Smooth muscle cell (in vitro differentiated cells): ENCODE results near the gene ARHGAP15. TPM values are rescaled to one million over a fixed set of nuclear protein-coding genes. Genes with fewer than 3 reads are reported as not detected.

ENCODE experiments used
- DNase-seq: peaks from one replicate; lab custom pipeline; 2025; ENCODE audit not compliant: unreplicated experiment; lab: John Stamatoyannopoulos, UW
- H2AFZ ChIP-seq: fragments of 200-600 bp; sonication (generic); 2 replicates; pipeline ENCODE4 v1.6.0; 2016; ENCODE audit warnings: antibody characterized with exemption, low read depth, mild to moderate bottlenecking
- H3F3A ChIP-seq: fragments of 200-600 bp; sonication (generic); 2 replicates; pipeline ENCODE4 v1.6.0; 2017; ENCODE audit warnings: antibody characterized with exemption, low read depth
- H3K27ac ChIP-seq: fragments of 200-600 bp; sonication (generic); 2 replicates; pipeline ENCODE4 v1.5.1; 2016; ENCODE audit warnings: low read depth, mild to moderate bottlenecking
- H3K27me3 ChIP-seq: fragments of 200-600 bp; sonication (generic); 2 replicates; pipeline ENCODE4 v1.6.1; 2016; ENCODE audit warnings: low read depth, mild to moderate bottlenecking
- H3K36me3 ChIP-seq: fragments of 200-600 bp; sonication (generic); 2 replicates; pipeline ENCODE4 v1.5.1; 2016; ENCODE audit warnings: low read depth
- H3K4me1 ChIP-seq: fragments of 200-600 bp; sonication (generic); 2 replicates; pipeline ENCODE4 v1.5.1; 2016; ENCODE audit warnings: low read depth
- H3K4me2 ChIP-seq: fragments of 200-600 bp; sonication (generic); 2 replicates; pipeline ENCODE4 v1.6.0; 2016; ENCODE audit warnings: mild to moderate bottlenecking
- H3K4me3 ChIP-seq: fragments of 200-600 bp; sonication (generic); 2 replicates; pipeline ENCODE4 v1.5.1; 2016; ENCODE audit warnings: mild to moderate bottlenecking
- H3K79me2 ChIP-seq: fragments of 200-600 bp; sonication (generic); 2 replicates; pipeline ENCODE4 v1.6.0; 2016; ENCODE audit warnings: low read depth, mild to moderate bottlenecking
- H3K9ac ChIP-seq: fragments of 200-600 bp; sonication (generic); 2 replicates; pipeline ENCODE4 v1.6.0; 2016; ENCODE audit warnings: low read depth
- H3K9me3 ChIP-seq: fragments of 200-600 bp; sonication (generic); replicated peaks from 2 replicates; pipeline ENCODE4 v1.5.1; 2016; ENCODE audit warnings: low read depth
- H4K20me1 ChIP-seq: fragments of 200-600 bp; sonication (generic); 2 replicates; pipeline ENCODE4 v1.6.0; 2016; ENCODE audit warnings: low read depth
- CTCF ChIP-seq: fragments of 200-600 bp; sonication (generic); IDR thresholded peaks from 2 replicates; pipeline ENCODE4 v1.5.1; 2017; ENCODE audit warnings: borderline replicate concordance, mild to moderate bottlenecking, antibody characterized with exemption; ENCODE audit not compliant: insufficient read depth, poor library complexity, severe bottlenecking
- WGBS: methylation state at CpG from one replicate; pipeline ENCODE4 v1.1.7; 2016; ENCODE audit warnings: low lambda C conversion rate; 5-methylcytosine and 5-hydroxymethylcytosine counted together
- polyA plus RNA-seq: library from polyadenylated mRNA; unstranded; fragments of >200 nt; fragmentation: Nextera tagmentation; extraction: Ambion mirVana; gene quantifications from 2 replicates; pipeline ENCODE4 v1.2.1, GENCODE V29; 2016
- total RNA-seq: library from RNA; depleted of rRNA; stranded (reverse); fragments of >200 nt; gene quantifications from 2 replicates; pipeline ENCODE4 v1.2.3, GENCODE V29; 2014

ARHGAP15 gene
- total and polyA plus RNA-seq, 2 experiments from 2014 or later: not detected

GRCh38 chr2:143140864-143141661 is 11.8 kb downstream of the ARHGAP15 start:
- TF ChIP-seq CTCF: no peak
- H3K4me1 ChIP-seq: no peaks in the 10 kb centered on the region
- H3K36me3 ChIP-seq: no peaks in the 10 kb centered on the region
- no peaks in the 10 kb centered on the region for H3K27me3 ChIP-seq
- DNase-seq: no peak
- no peaks in the 10 kb centered on the region for H3K79me2 ChIP-seq
- H3K9me3 ChIP-seq: no peaks in the 10 kb centered on the region
- no peak overlapping the region for H3K4me2 ChIP-seq
- H3K27ac ChIP-seq: no peak overlapping the region
- 100% methylated on average over 1 of the region's 1 CpG for WGBS
- H2AFZ ChIP-seq: no peak overlapping the region
- no peaks in the 10 kb centered on the region for H3F3A ChIP-seq
- no peaks in the 10 kb centered on the region for H4K20me1 ChIP-seq
- H3K9ac ChIP-seq: no peak overlapping the region
- no peak overlapping the region for H3K4me3 ChIP-seq

- Histone ChIP-seq H3K79me2 (no peaks in the 10 kb centered on the region), H3K4me1 (no peaks in the 10 kb centered on the region), H2AFZ (no peak overlapping the region), H3K4me3 (no peak overlapping the region), H3K9me3 (no peaks in the 10 kb centered on the region), H3K36me3 (no peaks in the 10 kb centered on the region), H3F3A (no peaks in the 10 kb centered on the region), H3K4me2 (no peak overlapping the region), H3K27ac (no peak overlapping the region), H3K9ac (no peak overlapping the region), H4K20me1 (no peaks in the 10 kb centered on the region), H3K27me3 (no peaks in the 10 kb centered on the region)
- DNase-seq: no peak
- WGBS: 80% methylated on average over 2 of the region's 2 CpGs
- TF ChIP-seq CTCF: no peak
These were observed 13.4 kb downstream of the ARHGAP15 start for GRCh38 chr2:143142598-143142997.

- Histone ChIP-seq H3K27me3 (no peaks in the 10 kb centered on the region), H3K79me2 (no peaks in the 10 kb centered on the region), H3K9me3 (no peaks in the 10 kb centered on the region), H2AFZ (no peak overlapping the region), H3K9ac (no peak overlapping the region), H3K27ac (no peak overlapping the region), H3K4me2 (no peak overlapping the region), H4K20me1 (no peaks in the 10 kb centered on the region), H3K4me1 (no peaks in the 10 kb centered on the region), H3K36me3 (no peaks in the 10 kb centered on the region), H3F3A (no peaks in the 10 kb centered on the region), H3K4me3 (no peak overlapping the region)
- no peak for TF ChIP-seq CTCF
- 96% methylated on average over 3 of the region's 3 CpGs for WGBS
- no peak for DNase-seq
These were observed 15.7 kb downstream of the ARHGAP15 start for GRCh38 chr2:143144813-143145455.
